ENCODE data around the gene CCDC171.
"Not testable (repeated sequence)": the region's sequence is repeated elsewhere in the genome, so short reads cannot be mapped to it uniquely, and the experiment has no call there.

The CCDC171 gene

DNA sequence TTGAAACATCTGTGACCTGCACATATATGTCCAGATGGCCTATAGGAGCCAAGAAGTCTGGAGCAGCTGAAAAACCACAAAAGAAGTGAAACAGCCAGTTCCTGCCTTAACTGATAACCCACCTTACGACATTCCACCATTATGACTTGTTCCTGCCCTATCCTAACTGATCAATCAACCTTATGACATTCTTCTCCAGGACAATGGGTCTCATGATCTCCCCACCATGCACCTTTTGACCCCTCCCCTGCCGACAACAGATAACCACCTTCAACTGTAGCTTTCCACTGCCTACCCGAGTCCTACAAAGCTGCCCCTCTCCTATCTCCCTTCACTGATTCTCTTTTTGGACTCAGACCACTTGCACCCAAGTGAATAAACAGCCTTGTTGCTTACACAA is 233.8 kb downstream of the CCDC171 start:
- Histone ChIP-seq H3K9ac (ENCODE audit: low read length in 5 of 5) (no peak overlapping the region), H3K27me3 (ENCODE audit: control insufficient read depth in 5 of 5, insufficient read depth in 4 of 5, low read length in 5 of 5) (no peaks in the 10 kb centered on the region), H3K27ac (ENCODE audit: low read depth, low read length) (no peak overlapping the region), H3K9me3 (ENCODE audit: control insufficient read depth in 5 of 5, low read length in 5 of 5) (no peaks in the 10 kb centered on the region), H3K4me1 (ENCODE audit: control insufficient read depth in 5 of 5, insufficient read depth in 5 of 5, low read length in 5 of 5) (no peaks in the 10 kb centered on the region), H3K36me3 (ENCODE audit: control insufficient read depth in 5 of 5, insufficient read depth in 5 of 5, low read length in 5 of 5) (peaks cover 0 to 6% (median 0%) of the 10 kb centered on the region in 5 donors), H3K4me3 (ENCODE audit: low read depth in 1 of 5, low read length in 5 of 5) (no peak overlapping the region)

GRCh38 chr9:15810219-15810899 is 257.5 kb downstream of the CCDC171 start:
- not testable (repeated sequence) for H3K27ac ChIP-seq (ENCODE audit: low read depth, low read length); H3K27me3 ChIP-seq (ENCODE audit: control insufficient read depth in 5 of 5, insufficient read depth in 4 of 5, low read length in 5 of 5)
- H3K9me3 ChIP-seq (ENCODE audit: control insufficient read depth in 5 of 5, low read length in 5 of 5) = peaks cover 0 to 14% (median 8%) of the 10 kb centered on the region in 5 donors

DNA sequence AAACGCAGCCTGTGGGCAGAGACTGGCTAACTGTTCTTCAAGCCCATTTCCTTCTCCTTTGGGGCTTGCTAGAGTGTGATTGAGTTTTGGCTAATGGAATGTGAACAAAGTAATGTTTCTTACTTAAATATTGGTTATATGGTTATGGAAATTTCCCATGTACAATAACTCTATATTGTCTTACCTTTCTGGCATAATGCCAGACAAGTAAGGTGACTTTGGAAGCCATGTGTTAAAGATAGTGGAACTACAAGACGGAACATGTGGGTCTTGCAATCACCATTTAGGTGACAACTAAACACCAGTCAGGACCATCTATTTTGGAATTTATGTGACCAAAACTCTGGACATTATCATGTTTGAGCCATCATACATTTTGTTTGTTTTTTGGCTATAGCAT is 260.2 kb downstream of the CCDC171 start:
- H3K36me3 ChIP-seq (ENCODE audit: control insufficient read depth in 5 of 5, insufficient read depth in 5 of 5, low read length in 5 of 5) = no peaks in the 10 kb centered on the region
- H3K27me3 ChIP-seq (ENCODE audit: control insufficient read depth in 5 of 5, insufficient read depth in 4 of 5, low read length in 5 of 5) = no peaks in the 10 kb centered on the region
- no peaks in the 10 kb centered on the region for H3K4me1 ChIP-seq (ENCODE audit: control insufficient read depth in 5 of 5, insufficient read depth in 5 of 5, low read length in 5 of 5)
- H3K4me3 ChIP-seq (ENCODE audit: low read depth in 1 of 5, low read length in 5 of 5) = no peak overlapping the region
- no peak overlapping the region for H3K27ac ChIP-seq (ENCODE audit: low read depth, low read length)
- no peak overlapping the region for H3K9ac ChIP-seq (ENCODE audit: low read length in 5 of 5)
- H3K9me3 ChIP-seq (ENCODE audit: control insufficient read depth in 5 of 5, low read length in 5 of 5) = peaks cover 0 to 6% (median 0%) of the 10 kb centered on the region in 5 donors

More at GRCh38 chr9:15810219-15810899, 257.5 kb downstream of the CCDC171 start:
- not testable (repeated sequence) for H3K4me3 ChIP-seq (ENCODE audit: low read depth in 1 of 5, low read length in 5 of 5); H3K9ac ChIP-seq (ENCODE audit: low read length in 5 of 5); H3K4me1 ChIP-seq (ENCODE audit: control insufficient read depth in 5 of 5, insufficient read depth in 5 of 5, low read length in 5 of 5); H3K36me3 ChIP-seq (ENCODE audit: control insufficient read depth in 5 of 5, insufficient read depth in 5 of 5, low read length in 5 of 5)

GRCh38 chr9:15824310-15824709 is 271.5 kb downstream of the CCDC171 start:
- no peaks in the 10 kb centered on the region for H3K9me3 ChIP-seq (ENCODE audit: control insufficient read depth in 5 of 5, low read length in 5 of 5)
- H3K4me3 ChIP-seq (ENCODE audit: low read depth in 1 of 5, low read length in 5 of 5) = no peak overlapping the region
- H3K36me3 ChIP-seq (ENCODE audit: control insufficient read depth in 5 of 5, insufficient read depth in 5 of 5, low read length in 5 of 5) = no peaks in the 10 kb centered on the region
- no peak overlapping the region for H3K27ac ChIP-seq (ENCODE audit: low read depth, low read length)
- no peaks in the 10 kb centered on the region for H3K27me3 ChIP-seq (ENCODE audit: control insufficient read depth in 5 of 5, insufficient read depth in 4 of 5, low read length in 5 of 5)
- no peak overlapping the region for H3K9ac ChIP-seq (ENCODE audit: low read length in 5 of 5)
- H3K4me1 ChIP-seq (ENCODE audit: control insufficient read depth in 5 of 5, insufficient read depth in 5 of 5, low read length in 5 of 5) = no peaks in the 10 kb centered on the region

- no peaks in the 10 kb centered on the region for H3K36me3 ChIP-seq (ENCODE audit: control insufficient read depth in 5 of 5, insufficient read depth in 5 of 5, low read length in 5 of 5)
- no peaks in the 10 kb centered on the region for H3K9me3 ChIP-seq (ENCODE audit: control insufficient read depth in 5 of 5, low read length in 5 of 5)
Observed at GRCh38 chr9:15831384-15831783, 278.5 kb downstream of the CCDC171 start.

GRCh38 chr9:15834541-15834940 is 281.7 kb downstream of the CCDC171 start:
- H3K27ac ChIP-seq (ENCODE audit: low read depth, low read length) = no peak overlapping the region
- no peak overlapping the region for H3K9ac ChIP-seq (ENCODE audit: low read length in 5 of 5)
- no peaks in the 10 kb centered on the region for H3K36me3 ChIP-seq (ENCODE audit: control insufficient read depth in 5 of 5, insufficient read depth in 5 of 5, low read length in 5 of 5)
- no peaks in the 10 kb centered on the region for H3K27me3 ChIP-seq (ENCODE audit: control insufficient read depth in 5 of 5, insufficient read depth in 4 of 5, low read length in 5 of 5)
- H3K4me3 ChIP-seq (ENCODE audit: low read depth in 1 of 5, low read length in 5 of 5) = no peak overlapping the region
- H3K9me3 ChIP-seq (ENCODE audit: control insufficient read depth in 5 of 5, low read length in 5 of 5) = no peaks in the 10 kb centered on the region
- H3K4me1 ChIP-seq (ENCODE audit: control insufficient read depth in 5 of 5, insufficient read depth in 5 of 5, low read length in 5 of 5) = no peaks in the 10 kb centered on the region

More at GRCh38 chr9:15831384-15831783, 278.5 kb downstream of the CCDC171 start:
- Histone ChIP-seq H3K9ac (ENCODE audit: low read length in 5 of 5) (no peak overlapping the region), H3K27ac (ENCODE audit: low read depth, low read length) (no peak overlapping the region), H3K27me3 (ENCODE audit: control insufficient read depth in 5 of 5, insufficient read depth in 4 of 5, low read length in 5 of 5) (no peaks in the 10 kb centered on the region), H3K4me1 (ENCODE audit: control insufficient read depth in 5 of 5, insufficient read depth in 5 of 5, low read length in 5 of 5) (no peaks in the 10 kb centered on the region), H3K4me3 (ENCODE audit: low read depth in 1 of 5, low read length in 5 of 5) (no peak overlapping the region)

DNA sequence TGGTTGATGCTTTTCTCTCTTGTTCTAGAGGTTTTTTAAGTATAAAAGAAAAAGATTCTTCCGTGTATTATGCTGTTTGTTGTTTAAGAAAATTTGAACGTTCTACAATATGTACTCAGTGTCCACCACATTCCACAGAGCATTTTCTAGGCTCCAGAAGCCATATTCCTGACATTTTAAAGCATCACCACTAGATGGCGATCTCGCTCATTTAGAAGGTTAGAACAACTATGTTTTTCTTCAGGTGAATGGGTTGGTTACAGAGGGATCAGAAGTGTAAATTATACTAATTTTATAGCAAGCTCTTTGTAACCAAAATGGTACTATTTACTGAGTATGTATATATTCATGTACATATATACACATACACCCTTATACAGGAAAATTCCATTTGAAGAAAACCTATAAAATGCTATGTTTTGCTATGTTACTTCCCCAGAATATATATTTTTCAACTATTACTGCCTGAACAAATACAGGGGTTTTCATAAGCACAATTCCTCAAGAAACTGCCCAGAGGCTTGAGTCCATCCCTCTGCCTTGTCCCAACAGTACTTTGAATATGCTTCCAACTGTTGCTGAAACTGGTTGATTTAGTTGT is 284.3 kb downstream of the CCDC171 start:
- H3K4me1 ChIP-seq (ENCODE audit: control insufficient read depth in 5 of 5, insufficient read depth in 5 of 5, low read length in 5 of 5) = no peaks in the 10 kb centered on the region
- H3K36me3 ChIP-seq (ENCODE audit: control insufficient read depth in 5 of 5, insufficient read depth in 5 of 5, low read length in 5 of 5) = no peaks in the 10 kb centered on the region
- no peaks in the 10 kb centered on the region for H3K27me3 ChIP-seq (ENCODE audit: control insufficient read depth in 5 of 5, insufficient read depth in 4 of 5, low read length in 5 of 5)
- H3K4me3 ChIP-seq (ENCODE audit: low read depth in 1 of 5, low read length in 5 of 5) = no peak overlapping the region
- H3K9ac ChIP-seq (ENCODE audit: low read length in 5 of 5) = no peak overlapping the region
- no peak overlapping the region for H3K27ac ChIP-seq (ENCODE audit: low read depth, low read length)
- no peaks in the 10 kb centered on the region for H3K9me3 ChIP-seq (ENCODE audit: control insufficient read depth in 5 of 5, low read length in 5 of 5)

DNA sequence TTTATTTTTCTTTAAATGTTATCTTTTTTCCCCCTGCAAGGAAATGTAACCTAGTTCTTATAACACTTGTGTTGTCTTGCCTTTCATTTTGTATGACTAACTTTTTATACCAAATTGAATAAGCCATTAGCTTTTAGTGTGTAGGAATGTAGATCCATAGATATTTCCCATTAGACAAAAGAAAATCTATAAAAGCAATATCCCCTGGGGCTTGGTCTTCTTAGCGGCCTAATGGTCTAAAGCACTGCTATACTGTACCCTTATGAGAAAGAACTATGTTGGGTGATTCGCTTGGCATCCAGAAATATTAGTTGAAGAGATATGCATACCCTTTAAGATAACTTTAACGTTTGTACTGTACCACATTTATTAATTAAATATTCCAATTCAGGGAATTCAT is 289.2 kb downstream of the CCDC171 start:
- H3K27me3 ChIP-seq (ENCODE audit: control insufficient read depth in 5 of 5, insufficient read depth in 4 of 5, low read length in 5 of 5) = no peaks in the 10 kb centered on the region
- no peaks in the 10 kb centered on the region for H3K4me1 ChIP-seq (ENCODE audit: control insufficient read depth in 5 of 5, insufficient read depth in 5 of 5, low read length in 5 of 5)
- H3K27ac ChIP-seq (ENCODE audit: low read depth, low read length) = no peak overlapping the region
- no peak overlapping the region for H3K4me3 ChIP-seq (ENCODE audit: low read depth in 1 of 5, low read length in 5 of 5)
- H3K36me3 ChIP-seq (ENCODE audit: control insufficient read depth in 5 of 5, insufficient read depth in 5 of 5, low read length in 5 of 5) = no peaks in the 10 kb centered on the region
- H3K9ac ChIP-seq (ENCODE audit: low read length in 5 of 5) = no peak overlapping the region
- no peaks in the 10 kb centered on the region for H3K9me3 ChIP-seq (ENCODE audit: control insufficient read depth in 5 of 5, low read length in 5 of 5)

GRCh38 chr9:15843316-15843715 is 290.5 kb downstream of the CCDC171 start:
- Histone ChIP-seq H3K27me3 (ENCODE audit: control insufficient read depth in 5 of 5, insufficient read depth in 4 of 5, low read length in 5 of 5) (no peaks in the 10 kb centered on the region), H3K4me1 (ENCODE audit: control insufficient read depth in 5 of 5, insufficient read depth in 5 of 5, low read length in 5 of 5) (no peaks in the 10 kb centered on the region), H3K9me3 (ENCODE audit: control insufficient read depth in 5 of 5, low read length in 5 of 5) (no peaks in the 10 kb centered on the region), H3K27ac (ENCODE audit: low read depth, low read length) (no peak overlapping the region), H3K4me3 (ENCODE audit: low read depth in 1 of 5, low read length in 5 of 5) (no peak overlapping the region), H3K9ac (ENCODE audit: low read length in 5 of 5) (no peak overlapping the region), H3K36me3 (ENCODE audit: control insufficient read depth in 5 of 5, insufficient read depth in 5 of 5, low read length in 5 of 5) (no peaks in the 10 kb centered on the region)

DNA sequence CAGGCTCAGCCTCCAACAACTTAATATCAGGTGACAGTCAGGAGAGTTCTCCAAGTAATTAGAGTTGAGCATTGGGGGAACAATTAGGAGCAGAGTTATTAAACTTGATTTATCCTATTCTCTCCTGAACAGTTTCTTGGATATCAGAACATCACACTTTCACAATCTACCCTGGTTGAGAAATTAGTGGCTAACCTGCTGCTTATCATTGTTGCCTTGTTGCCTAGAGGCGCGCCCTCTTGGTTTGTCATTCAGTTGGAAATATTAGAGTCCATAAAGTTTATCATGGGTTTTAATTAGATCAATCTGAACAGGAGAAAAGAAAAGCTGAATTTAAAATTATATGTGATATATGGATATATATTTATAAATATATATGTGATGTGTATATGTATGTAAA is 291.1 kb downstream of the CCDC171 start:
- no peaks in the 10 kb centered on the region for H3K9me3 ChIP-seq (ENCODE audit: control insufficient read depth in 5 of 5, low read length in 5 of 5)
- no peaks in the 10 kb centered on the region for H3K36me3 ChIP-seq (ENCODE audit: control insufficient read depth in 5 of 5, insufficient read depth in 5 of 5, low read length in 5 of 5)
- H3K27ac ChIP-seq (ENCODE audit: low read depth, low read length) = no peak overlapping the region
- H3K4me3 ChIP-seq (ENCODE audit: low read depth in 1 of 5, low read length in 5 of 5) = no peak overlapping the region
- no peak overlapping the region for H3K9ac ChIP-seq (ENCODE audit: low read length in 5 of 5)
- H3K4me1 ChIP-seq (ENCODE audit: control insufficient read depth in 5 of 5, insufficient read depth in 5 of 5, low read length in 5 of 5) = no peaks in the 10 kb centered on the region
- H3K27me3 ChIP-seq (ENCODE audit: control insufficient read depth in 5 of 5, insufficient read depth in 4 of 5, low read length in 5 of 5) = no peaks in the 10 kb centered on the region

Measured in subcutaneous abdominal adipose tissue (tissue), 5 donors.